ENCODE data around the gene ATP6V0A4.

- no peak for TF ChIP-seq CTCF (IDR thresholded peaks at IDR 0.05; ENCODE audit: insufficient read depth, low read length, poor library complexity, severe bottlenecking)
- TF ChIP-seq EZH2phosphoT487 (conservative IDR thresholded peaks at IDR 0.05; ENCODE audit: low read length) = no peak
These were observed 44.1 kb upstream of the ATP6V0A4 start for GRCh38 chr7:138842111-138842510.
